MCF 10A (cell line): Measurements from ENCODE around the gene CCL19. TPM values are rescaled to one million over a fixed set of nuclear protein-coding genes. Genes with fewer than 3 reads are reported as not detected.

ENCODE experiments used
- BruUV-seq: library from RNA; stranded (reverse); fragments of 400-500 nt; replicated peaks from 2 replicates; lab custom pipeline; 2021; lab: Mats Ljungman, UMichigan
- CTCF ChIA-PET: fragments of 300-600 bp; sonication (Branson Sonifier 250); formaldehyde crosslinking; extraction: SDS; loops from one replicate; lab custom pipeline; 2021; ENCODE audit warnings: antibody characterized with exemption, inconsistent platforms; lab: Yijun Ruan, JAX
- POLR2A ChIA-PET: fragments of 300-600, 350-650 bp; sonication (Branson Sonifier 250); formaldehyde crosslinking; extraction: SDS; loops from one replicate; lab custom pipeline; 2020; ENCODE audit warnings: antibody characterized with exemption, inconsistent platforms; lab: Yijun Ruan, JAX
- DNase-seq: peaks from one replicate; pipeline ENCODE4 v3.0.0-alpha.2; 2018; ENCODE audit not compliant: unreplicated experiment
- H3K27ac Mint-ChIP-seq: one replicate; pipeline ENCODE4 v1.8.0; 2022; ENCODE audit warnings: mild to moderate bottlenecking, low read depth, mixed read lengths; ENCODE audit not compliant: unreplicated experiment
- H3K27me3 Mint-ChIP-seq: one replicate; pipeline ENCODE4 v1.8.0; 2022; ENCODE audit warnings: mixed read lengths; ENCODE audit not compliant: insufficient read depth, unreplicated experiment
- H3K36me3 Mint-ChIP-seq: one replicate; pipeline ENCODE4 v1.8.0; 2022; ENCODE audit warnings: mild to moderate bottlenecking, moderate library complexity, mixed read lengths; ENCODE audit not compliant: insufficient read depth, unreplicated experiment
- H3K4me1 Mint-ChIP-seq: one replicate; pipeline ENCODE4 v1.8.0; 2022; ENCODE audit warnings: mixed read lengths; ENCODE audit not compliant: insufficient read depth, unreplicated experiment
- H3K4me3 Mint-ChIP-seq: one replicate; pipeline ENCODE4 v1.8.0; 2022; ENCODE audit warnings: mild to moderate bottlenecking, moderate library complexity, mixed read lengths; ENCODE audit not compliant: unreplicated experiment
- H3K9me3 Mint-ChIP-seq: one replicate; pipeline ENCODE4 v1.8.0; 2022; ENCODE audit warnings: mixed read lengths; ENCODE audit not compliant: unreplicated experiment
- CTCF ChIP-seq: fragments of 200-600 bp; IDR thresholded peaks from one replicate; pipeline ENCODE4 v1.8.0; 2022; ENCODE audit warnings: antibody characterized with exemption, mild to moderate bottlenecking; ENCODE audit not compliant: unreplicated experiment
- intact Hi-C: fragments of 100-400 bp; cut with micrococcal nuclease; formaldehyde crosslinking; loops from 2 replicates; pipeline ENCODE4 v1.14.1; 2022
- total RNA-seq: library from RNA; stranded (reverse); gene quantifications from 2 replicates; pipeline ENCODE4 v1.2.3, GENCODE V29; 2022

Gene CCL19
- total RNA-seq, 1 experiment from 2014 or later, result not detected

GRCh38 chr9:34694811-34695210 is 3.7 kb upstream of the CCL19 start:
- ChIA-PET POLR2A (no interaction called here), CTCF (interaction anchor here (0.7 to 1.3 kb wide), 3 partner anchors 48 to 98 kb away, joined by 3 to 6 read pairs (median 3); no protein-coding TSS in a partner anchor)
- Mint-ChIP-seq H3K27ac (no peak overlapping the region), H3K4me1 (no peaks in the 10 kb centered on the region), H3K9me3 (no peaks in the 10 kb centered on the region), H3K36me3 (no peaks in the 10 kb centered on the region), H3K4me3 (no peak overlapping the region), H3K27me3 (peaks cover 2% of the 10 kb centered on the region)
- TF ChIP-seq CTCF, result no peak
- DNase-seq, result no peak
- BruUV-seq, result no TSS peak
- intact Hi-C loops, result no loop called here

GRCh38 chr9:34693560-34693959 is 2.5 kb upstream of the CCL19 start:
- Mint-ChIP-seq H3K27ac (no peak overlapping the region), H3K27me3 (no peaks in the 10 kb centered on the region), H3K4me3 (no peak overlapping the region), H3K9me3 (no peaks in the 10 kb centered on the region), H3K4me1 (no peaks in the 10 kb centered on the region), H3K36me3 (no peaks in the 10 kb centered on the region)
- no peak for DNase-seq
- CTCF ChIA-PET, result interaction anchor here (1.4 kb wide), 1 partner anchor 9 kb away, joined by 5 read pairs; no protein-coding TSS in a partner anchor
- no TSS peak for BruUV-seq
- TF ChIP-seq CTCF, result no peak
- POLR2A ChIA-PET, result interaction anchor here (0.6 to 1.0 kb wide), 2 partner anchors 9 to 10 kb away, joined by 3 to 4 read pairs; no protein-coding TSS in a partner anchor
- intact Hi-C loops, result no loop called here

DNA sequence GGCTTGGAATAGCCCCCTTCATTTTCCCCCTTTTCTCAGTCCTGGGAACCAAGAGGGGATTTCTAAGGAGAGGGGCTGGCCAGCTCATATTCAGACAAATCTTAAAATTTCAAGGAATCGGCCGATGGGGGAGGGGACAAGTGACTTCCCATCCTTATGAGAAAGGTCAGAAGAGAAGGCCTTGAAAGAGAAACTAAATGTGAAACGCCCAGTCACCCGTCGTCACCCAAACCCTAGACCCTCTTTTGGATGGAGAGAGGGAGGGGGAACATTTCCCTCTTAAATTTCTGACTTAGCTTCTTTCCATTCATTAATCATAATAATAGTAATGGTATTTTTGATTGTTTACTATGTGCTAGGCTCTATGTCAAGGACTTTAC is 850 bp upstream of the CCL19 start:
- no peak overlapping the region for H3K27ac Mint-ChIP-seq
- no peaks in the 10 kb centered on the region for H3K27me3 Mint-ChIP-seq
- H3K36me3 Mint-ChIP-seq, result no peaks in the 10 kb centered on the region
- DNase-seq, result no peak
- TF ChIP-seq CTCF, result no peak
- no peaks in the 10 kb centered on the region for H3K9me3 Mint-ChIP-seq
- no peaks in the 10 kb centered on the region for H3K4me1 Mint-ChIP-seq
- intact Hi-C loops, result no loop called here
- POLR2A ChIA-PET, result interaction anchor here (0.6 kb wide), 1 partner anchor 104 kb away, joined by 4 read pairs; no protein-coding TSS in a partner anchor
- no peak overlapping the region for H3K4me3 Mint-ChIP-seq
- CTCF ChIA-PET, result interaction anchor here (0.7 to 2.2 kb wide), 4 partner anchors 9 to 144 kb away, joined by 3 to 11 read pairs (median 6); no protein-coding TSS in a partner anchor
- no TSS peak for BruUV-seq

DNA sequence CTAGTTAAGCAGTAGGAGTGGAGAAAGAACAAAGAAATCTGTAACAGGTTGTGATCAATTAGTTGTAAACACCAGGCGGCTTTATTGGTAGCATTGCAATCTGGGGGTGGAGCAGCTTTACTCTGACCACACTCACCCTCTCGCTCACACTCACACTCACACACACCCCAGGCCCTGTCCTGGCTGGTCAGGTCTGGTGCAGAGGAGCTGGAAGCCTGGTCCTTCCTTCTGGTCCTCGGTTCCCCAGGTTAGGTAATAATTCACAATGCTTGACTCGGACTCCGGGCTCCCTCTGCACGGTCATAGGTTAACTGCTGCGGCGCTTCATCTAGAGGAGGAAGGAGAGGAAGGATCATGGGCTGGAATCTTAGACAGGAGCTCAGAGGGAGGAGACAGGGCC is 1.6 kb downstream of the CCL19 start:
- POLR2A ChIA-PET, result interaction anchor here (0.6 kb wide), 1 partner anchor 42 kb away, joined by 5 read pairs; no protein-coding TSS in a partner anchor
- BruUV-seq, result no TSS peak
- H3K4me3 Mint-ChIP-seq, result no peak overlapping the region
- no peak for DNase-seq
- H3K9me3 Mint-ChIP-seq, result no peaks in the 10 kb centered on the region
- TF ChIP-seq CTCF, result no peak
- CTCF ChIA-PET, result interaction anchor here (1.7 kb wide), 1 partner anchor 13 kb away, joined by 5 read pairs; no protein-coding TSS in a partner anchor
- peaks cover 6% of the 10 kb centered on the region for H3K36me3 Mint-ChIP-seq
- no peaks in the 10 kb centered on the region for H3K27me3 Mint-ChIP-seq
- no peak overlapping the region for H3K27ac Mint-ChIP-seq
- H3K4me1 Mint-ChIP-seq, result no peaks in the 10 kb centered on the region
- intact Hi-C loops, result no loop called here
